ENCODE data around the gene PLXNA2. TPM values are rescaled to one million over a fixed set of nuclear protein-coding genes. Genes with fewer than 3 reads are reported as not detected.

The PLXNA2 gene
- total and polyA plus RNA-seq, 2 of the 4 experiments (the other 2 are of a cell fraction): 0.72 to 1.1 TPM

GRCh38 chr1:208256556-208256955 is 12.4 kb upstream of the PLXNA2 start:
- no TSS peak for BruUV-seq (replicated peaks)
- Histone ChIP-seq H3K4ac (ENCODE audit: low read depth, low read length) (no peak overlapping the region), H2AK5ac (ENCODE audit: low read depth, low read length) (no peak overlapping the region), H2AFZ (replicated peaks; ENCODE audit: low read length, poor library complexity) (no peak overlapping the region), H2AK9ac (replicated peaks; ENCODE audit: low read depth, low read length, poor library complexity) (no peak overlapping the region), H3K4me2 (ENCODE audit: low read depth, low read length) (no peak overlapping the region), H3K9ac (ENCODE audit: low read depth, low read length) (no peak overlapping the region), H3K27ac (ENCODE audit: insufficient read depth, low read length) (no peak overlapping the region), H4K8ac (ENCODE audit: low read depth in 2 of 2, low read length in 2 of 2) (no peak overlapping the region), H3K36me3 (ENCODE audit: control insufficient read depth, insufficient read depth, low read length) (no peaks in the 10 kb centered on the region), H3K79me1 (ENCODE audit: low read depth in 1 of 2, low read length in 2 of 2) (no peaks in the 10 kb centered on the region), H3K18ac (ENCODE audit: low read depth, low read length) (no peak overlapping the region), H3K27me3 (ENCODE audit: control insufficient read depth, insufficient read depth, low read length) (peaks cover 13% of the 10 kb centered on the region), H3K4me3 (ENCODE audit: insufficient read depth, low read depth, low read length) (no peak overlapping the region), H4K5ac (ENCODE audit: low read depth, low read length) (no peak overlapping the region), H4K91ac (ENCODE audit: insufficient read depth, low read depth, low read length) (no peak overlapping the region), H2BK15ac (ENCODE audit: low read depth, low read length) (no peak overlapping the region), H2BK5ac (ENCODE audit: low read depth, low read length, poor library complexity, severe bottlenecking) (no peak overlapping the region), H3K9me1 (ENCODE audit: insufficient read depth, low read length) (no peaks in the 10 kb centered on the region), H2BK20ac (ENCODE audit: low read depth, low read length) (no peak overlapping the region), H3K4me1 (ENCODE audit: control insufficient read depth, insufficient read depth, low read length) (peaks cover 1% of the 10 kb centered on the region; the same call in 1 of the 2 replicates), H2BK120ac (ENCODE audit: low read depth, low read length) (no peak overlapping the region), H3K14ac (replicated peaks; ENCODE audit: low read depth, low read length) (no peak overlapping the region), H3K56ac (ENCODE audit: extremely low read depth, insufficient read depth, low read length) (no peak overlapping the region), H3K9me3 (ENCODE audit: control insufficient read depth, insufficient read depth, low read length) (no peaks in the 10 kb centered on the region), H4K20me1 (ENCODE audit: insufficient read depth, low read length) (no peaks in the 10 kb centered on the region), H3K23ac (ENCODE audit: low read depth, low read length) (no peak overlapping the region)
- in situ Hi-C loops (cut with MboI; ENCODE audit: low sequenced_read_pairs) (no loop called here), intact Hi-C loops (cut with micrococcal nuclease) (no loop called here), dilution Hi-C loops (cut with HindIII; ENCODE audit: low sequenced_read_pairs, unreplicated experiment) (no loop called here)
- TF ChIP-seq RAD21 (IDR thresholded peaks at IDR 0.05; ENCODE audit: low read length): no peak
- no peak for TF ChIP-seq MAFK (IDR thresholded peaks at IDR 0.05; ENCODE audit: low read depth, low read length)
- TF ChIP-seq RCOR1 (IDR thresholded peaks at IDR 0.05; ENCODE audit: insufficient replicate concordance, low read length): no peak
- no peak for TF ChIP-seq NFE2L2 (IDR thresholded peaks at IDR 0.05; ENCODE audit: low read depth, low read length)
- no peak for TF ChIP-seq CHD1 (IDR thresholded peaks at IDR 0.05; ENCODE audit: low read depth, low read length)
- TF ChIP-seq CTCF (conservative IDR thresholded peaks at IDR 0.05; ENCODE audit: low read depth, low read length): no peak
- TF ChIP-seq CEBPB (IDR thresholded peaks at IDR 0.05; ENCODE audit: low read depth, low read length): no peak
- TF ChIP-seq, protein P1, sequence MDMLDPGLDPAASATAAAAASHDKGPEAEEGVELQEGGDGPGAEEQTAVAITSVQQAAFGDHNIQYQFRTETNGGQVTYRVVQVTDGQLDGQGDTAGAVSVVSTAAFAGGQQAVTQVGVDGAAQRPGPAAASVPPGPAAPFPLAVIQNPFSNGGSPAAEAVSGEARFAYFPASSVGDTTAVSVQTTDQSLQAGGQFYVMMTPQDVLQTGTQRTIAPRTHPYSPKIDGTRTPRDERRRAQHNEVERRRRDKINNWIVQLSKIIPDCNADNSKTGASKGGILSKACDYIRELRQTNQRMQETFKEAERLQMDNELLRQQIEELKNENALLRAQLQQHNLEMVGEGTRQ (IDR thresholded peaks at IDR 0.05; ENCODE audit: low read depth, low read length): no peak
- TF ChIP-seq FOS (IDR thresholded peaks at IDR 0.05; ENCODE audit: low read depth, low read length): no peak
- no peak for TF ChIP-seq SMC3 (IDR thresholded peaks at IDR 0.05; ENCODE audit: low read depth, low read length)
- TF ChIP-seq MAZ (IDR thresholded peaks at IDR 0.05; ENCODE audit: borderline replicate concordance, low read depth, low read length): no peak
- no peak for TF ChIP-seq MXI1 (IDR thresholded peaks at IDR 0.05; ENCODE audit: borderline replicate concordance, low read depth, low read length)
- TF ChIP-seq, protein P2, sequence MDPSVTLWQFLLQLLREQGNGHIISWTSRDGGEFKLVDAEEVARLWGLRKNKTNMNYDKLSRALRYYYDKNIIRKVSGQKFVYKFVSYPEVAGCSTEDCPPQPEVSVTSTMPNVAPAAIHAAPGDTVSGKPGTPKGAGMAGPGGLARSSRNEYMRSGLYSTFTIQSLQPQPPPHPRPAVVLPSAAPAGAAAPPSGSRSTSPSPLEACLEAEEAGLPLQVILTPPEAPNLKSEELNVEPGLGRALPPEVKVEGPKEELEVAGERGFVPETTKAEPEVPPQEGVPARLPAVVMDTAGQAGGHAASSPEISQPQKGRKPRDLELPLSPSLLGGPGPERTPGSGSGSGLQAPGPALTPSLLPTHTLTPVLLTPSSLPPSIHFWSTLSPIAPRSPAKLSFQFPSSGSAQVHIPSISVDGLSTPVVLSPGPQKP (IDR thresholded peaks at IDR 0.05; ENCODE audit: borderline replicate concordance, low read depth, low read length): no peak
- no peak for TF ChIP-seq RFX5 (IDR thresholded peaks at IDR 0.05; ENCODE audit: low read depth, low read length)
- no peak for TF ChIP-seq BHLHE40 (IDR thresholded peaks at IDR 0.05; ENCODE audit: low read depth, low read length)
- no peak for TF ChIP-seq POLR2A (IDR thresholded peaks at IDR 0.05; ENCODE audit: low read depth, low read length)
- 83% methylated on average over 2 of the region's 7 CpGs; no CpG with 5 or more reads in 1 of the 2 experiments for WGBS, 2 experiments (ENCODE audit: extremely low coverage in 2 of 2, insufficient read length in 1 of 2)
- ATAC-seq (ENCODE audit: low read depth): no peak
- POLR2A ChIA-PET (ENCODE audit: unreplicated experiment): interaction anchor here (0.5 kb wide), 1 partner anchor 8 kb away, joined by 5 read pairs; no protein-coding TSS in a partner anchor
- DNase-seq: no peak
- CTCF ChIA-PET: no interaction called here
